BE2C (cell line): ENCODE measurements around the gene CRTC2.
A peak's percentile ranks its signal among the peaks of the same experiment; 100 is the strongest.

Source experiments
- DNase-seq: peaks from one replicate; pipeline ENCODE4 v3.0.0-alpha.2; 2020
- H3K27me3 ChIP-seq: fragments of 250-450 bp; sonication (Bioruptor Pico); 2 replicates; pipeline ENCODE4 v1.5.1; 2020; ENCODE audit warnings: mild to moderate bottlenecking
- H3K36me3 ChIP-seq: fragments of 250-450 bp; sonication (Bioruptor Pico); 2 replicates; pipeline ENCODE4 v1.5.1; 2020; ENCODE audit warnings: mild to moderate bottlenecking
- H3K4me1 ChIP-seq: fragments of 250-450 bp; sonication (Bioruptor Pico); 2 replicates; pipeline ENCODE4 v1.5.1; 2020
- H3K4me3 ChIP-seq: 2 replicates; pipeline ENCODE4 v1.5.1; 2011; ENCODE audit warnings: low read depth, low read length
- H3K9me3 ChIP-seq: fragments of 250-450 bp; sonication (Bioruptor Pico); 2 replicates; pipeline ENCODE4 v1.5.1; 2020
- CTCF ChIP-seq: IDR thresholded peaks from 2 replicates; pipeline ENCODE4 v1.5.1; 2012; ENCODE audit warnings: mild to moderate bottlenecking, low read depth, low read length

CRTC2 gene

GRCh38 chr1:153929981-153930948, 28.1 kb downstream of the CRTC2 start:
- Histone ChIP-seq H3K4me3 (no peak overlapping the region), H3K9me3 (no peaks in the 10 kb centered on the region), H3K27me3 (no peaks in the 10 kb centered on the region), H3K4me1 (peaks cover 12% of the 10 kb centered on the region; the same call in 1 of the 2 replicates), H3K36me3 (peaks cover 20% of the 10 kb centered on the region)
- no peak for DNase-seq
- no peak for TF ChIP-seq CTCF

- H3K4me1 ChIP-seq, result peaks cover 12% of the 10 kb centered on the region; the same call in 1 of the 2 replicates
- DNase-seq, result no peak
- no peak overlapping the region for H3K4me3 ChIP-seq
- H3K27me3 ChIP-seq, result no peaks in the 10 kb centered on the region
- no peak for TF ChIP-seq CTCF
- peaks cover 20% of the 10 kb centered on the region for H3K36me3 ChIP-seq
- no peaks in the 10 kb centered on the region for H3K9me3 ChIP-seq
Observed at GRCh38 chr1:153929426-153929825, 29.0 kb downstream of the CRTC2 start.

GRCh38 chr1:153928791-153929341, 29.5 kb downstream of the CRTC2 start:
- DNase-seq, result peak; percentile 52
- Histone ChIP-seq H3K4me1 (peaks cover 12% of the 10 kb centered on the region; the same call in 1 of the 2 replicates), H3K4me3 (no peak overlapping the region), H3K9me3 (no peaks in the 10 kb centered on the region), H3K27me3 (no peaks in the 10 kb centered on the region), H3K36me3 (peaks cover 16% of the 10 kb centered on the region)
- no peak for TF ChIP-seq CTCF

GRCh38 chr1:153928245-153928644, 30.2 kb downstream of the CRTC2 start:
- no peaks in the 10 kb centered on the region for H3K27me3 ChIP-seq

GRCh38 chr1:153926405-153926804, 32.0 kb downstream of the CRTC2 start:
- peaks cover 12% of the 10 kb centered on the region; the same call in 1 of the 2 replicates for H3K4me1 ChIP-seq
- peaks cover 9% of the 10 kb centered on the region for H3K36me3 ChIP-seq
- no peak for DNase-seq
- no peaks in the 10 kb centered on the region for H3K9me3 ChIP-seq
- H3K4me3 ChIP-seq, result no peak overlapping the region
- no peak for TF ChIP-seq CTCF
- H3K27me3 ChIP-seq, result no peaks in the 10 kb centered on the region

More at GRCh38 chr1:153928245-153928644, 30.2 kb downstream of the CRTC2 start:
- H3K4me3 ChIP-seq, result no peak overlapping the region
- peaks cover 12% of the 10 kb centered on the region; the same call in 1 of the 2 replicates for H3K4me1 ChIP-seq
- H3K9me3 ChIP-seq, result no peaks in the 10 kb centered on the region
- TF ChIP-seq CTCF, result no peak
- no peak for DNase-seq
- peaks cover 16% of the 10 kb centered on the region for H3K36me3 ChIP-seq
